ENCODE measurements around the gene MAGI1.

Gene MAGI1

GRCh38 chr3:65665915-65666314, 372.8 kb downstream of the MAGI1 start:
- no peak for DNase-seq (ENCODE audit: low spot score)

- no peak for DNase-seq (ENCODE audit: low spot score)
Observed at GRCh38 chr3:65664931-65665330, 373.8 kb downstream of the MAGI1 start.

DNA sequence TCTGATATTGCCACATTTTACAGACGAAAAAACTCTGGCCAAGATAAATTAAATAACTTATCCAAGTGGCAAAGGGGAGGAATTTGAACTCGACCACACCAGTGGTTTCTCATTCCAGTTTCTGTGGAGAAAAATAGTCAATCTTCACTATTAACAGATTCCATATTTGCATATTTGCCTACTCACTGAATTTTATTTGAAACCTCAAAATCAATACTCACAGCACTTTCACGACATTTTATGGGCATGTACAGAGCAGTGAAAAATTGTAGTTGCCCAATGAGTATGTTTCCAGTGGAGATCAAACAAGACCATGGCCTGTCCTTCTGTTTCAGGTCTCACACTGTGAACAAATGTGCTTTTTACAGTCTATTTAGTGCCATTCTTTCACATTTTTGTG, 374.3 kb downstream of the MAGI1 start:
- no peak for DNase-seq (ENCODE audit: low spot score)

DNA sequence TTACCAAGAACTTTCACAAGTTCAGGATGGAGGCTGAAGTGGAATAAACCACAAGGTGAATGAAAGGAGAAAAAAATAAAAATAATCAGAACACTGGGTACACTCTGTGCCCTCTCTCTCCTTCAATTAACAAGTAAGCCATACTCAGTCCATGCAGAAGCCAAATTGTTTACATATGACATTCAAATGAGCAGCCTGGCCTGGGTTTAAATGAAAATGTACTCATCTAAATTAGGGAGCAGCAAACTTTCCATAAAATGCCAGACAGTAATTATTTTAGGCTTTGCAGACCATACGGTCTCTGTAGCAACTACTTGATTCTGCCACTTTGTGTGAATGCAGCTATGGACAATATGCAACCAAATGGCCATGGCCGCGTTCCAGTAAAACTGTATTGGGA, 376.6 kb downstream of the MAGI1 start:
- DNase-seq (ENCODE audit: low spot score) = no peak

- DNase-seq (ENCODE audit: low spot score) = no peak
Observed at GRCh38 chr3:65660000-65660598, 378.6 kb downstream of the MAGI1 start.

DNA sequence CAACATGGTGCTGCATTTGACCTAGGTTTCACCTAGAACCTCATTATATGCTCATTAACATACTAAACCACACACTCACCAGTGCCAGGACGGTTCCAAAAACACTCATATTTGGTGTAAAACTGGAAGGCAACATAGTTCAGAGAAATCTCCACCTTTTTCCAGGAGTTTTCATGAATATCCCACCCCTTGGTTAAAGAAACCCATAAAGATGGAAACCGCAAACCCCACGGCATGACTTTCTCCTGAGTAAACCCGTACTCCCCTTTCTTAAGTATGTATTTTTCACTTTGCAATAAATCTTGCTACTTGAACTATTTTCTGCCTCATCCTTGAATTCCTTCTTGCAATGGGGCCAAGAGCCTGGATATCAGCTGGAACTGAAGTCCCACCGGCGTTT, 379.3 kb downstream of the MAGI1 start:
- no peak for DNase-seq (ENCODE audit: low spot score)

DNA sequence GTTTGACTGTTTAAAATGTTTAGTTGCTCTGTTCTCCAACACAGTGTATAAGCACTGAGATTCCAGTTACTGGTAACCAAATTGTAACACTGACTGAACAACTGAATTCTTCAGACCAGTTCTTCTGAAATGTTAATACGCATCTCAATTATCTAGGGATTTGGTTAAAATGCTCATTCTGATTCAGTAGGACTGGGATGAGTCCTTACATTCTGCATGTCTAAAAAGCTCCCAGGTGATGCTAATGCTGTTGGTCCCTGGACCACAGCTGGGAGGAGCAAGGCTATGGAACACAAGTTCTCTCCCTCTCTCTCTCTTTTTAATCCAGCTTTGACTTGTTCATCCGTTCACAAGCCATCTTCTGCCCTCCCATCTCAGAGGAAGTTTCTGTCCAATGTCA, 380.3 kb downstream of the MAGI1 start:
- DNase-seq (ENCODE audit: low spot score) = no peak

DNA sequence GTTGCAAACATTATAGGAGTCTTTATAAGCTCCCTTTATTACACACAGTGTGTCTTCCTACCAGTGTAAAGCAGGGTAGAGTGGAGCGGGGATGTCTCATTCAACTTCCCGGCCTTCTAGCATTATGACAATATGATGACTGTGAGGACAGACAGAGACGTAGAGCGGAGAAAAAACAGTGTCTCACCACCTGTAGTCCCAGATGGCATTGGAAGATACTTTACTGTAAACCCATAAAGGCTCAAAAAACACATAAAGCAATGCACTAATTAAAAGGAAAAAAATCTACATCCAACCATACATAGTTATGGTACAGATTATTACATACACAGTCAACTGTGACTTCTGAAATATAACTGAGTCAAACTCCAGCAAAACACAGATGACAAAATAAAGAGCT, 383.7 kb downstream of the MAGI1 start:
- DNase-seq (ENCODE audit: low spot score) = no peak

DNA sequence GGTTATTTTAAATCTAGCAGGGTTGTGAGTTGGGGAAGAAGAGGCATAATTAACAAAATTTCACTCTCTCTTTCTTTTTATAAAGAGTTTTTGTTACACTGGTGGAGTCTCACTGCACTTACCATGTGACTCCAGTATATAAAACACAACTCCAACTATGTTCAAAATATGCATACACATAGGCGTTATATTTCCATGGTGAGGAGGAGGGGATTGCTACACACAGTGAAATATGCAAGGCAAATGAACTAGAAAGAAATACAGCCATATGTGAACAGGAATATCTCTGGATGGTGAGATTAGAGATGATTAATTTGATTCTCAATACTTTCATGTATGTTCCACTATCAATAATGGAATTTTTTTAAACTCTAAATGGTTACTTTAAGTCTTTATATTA, 385.0 kb downstream of the MAGI1 start:
- DNase-seq (ENCODE audit: low spot score) = no peak

- no peak for DNase-seq (ENCODE audit: low spot score)
Observed at GRCh38 chr3:65650247-65650646, 388.5 kb downstream of the MAGI1 start.

DNA sequence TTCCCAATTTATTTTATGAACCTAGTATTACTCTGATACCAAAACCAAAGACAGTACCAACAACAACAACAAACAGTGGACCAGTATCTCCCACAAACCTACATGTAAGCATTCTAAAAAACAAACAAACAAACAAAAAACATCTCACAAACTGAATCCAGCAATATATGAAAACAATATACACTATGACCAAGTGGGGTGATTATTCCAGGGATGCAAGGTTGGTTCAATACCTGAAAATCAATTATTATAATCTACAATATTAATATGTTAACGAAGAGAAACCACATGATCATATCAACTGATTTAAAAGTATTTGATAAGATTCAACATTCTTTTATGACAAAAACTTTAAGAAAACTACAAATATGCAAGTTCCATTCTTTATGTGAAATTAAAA, 391.3 kb downstream of the MAGI1 start:
- no peak for DNase-seq (ENCODE audit: low spot score)

DNA sequence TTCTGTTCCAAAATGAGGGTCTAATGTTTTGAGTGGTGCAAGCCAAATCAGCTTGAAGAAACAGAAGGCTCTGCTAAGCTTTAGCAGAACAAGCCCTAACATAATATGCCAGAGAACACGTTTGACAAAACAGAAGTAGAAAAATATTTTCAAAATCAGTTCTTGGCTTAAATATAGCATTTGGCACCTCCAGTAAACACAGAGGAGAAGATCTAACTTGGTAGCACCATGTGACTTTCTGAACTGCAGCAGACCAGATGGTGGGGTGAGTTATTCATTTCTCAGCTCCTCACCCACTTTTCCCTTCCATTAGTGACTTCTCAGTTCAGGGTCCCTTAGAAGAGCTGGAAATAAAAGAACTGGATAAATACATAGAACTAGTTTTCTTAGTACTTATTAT, 395.8 kb downstream of the MAGI1 start:
- DNase-seq (ENCODE audit: low spot score) = no peak

GRCh38 chr3:65641777-65642176, 396.9 kb downstream of the MAGI1 start:
- DNase-seq (ENCODE audit: low spot score) = no peak

GRCh38 chr3:65641045-65641444, 397.7 kb downstream of the MAGI1 start:
- DNase-seq (ENCODE audit: low spot score) = no peak

DNA sequence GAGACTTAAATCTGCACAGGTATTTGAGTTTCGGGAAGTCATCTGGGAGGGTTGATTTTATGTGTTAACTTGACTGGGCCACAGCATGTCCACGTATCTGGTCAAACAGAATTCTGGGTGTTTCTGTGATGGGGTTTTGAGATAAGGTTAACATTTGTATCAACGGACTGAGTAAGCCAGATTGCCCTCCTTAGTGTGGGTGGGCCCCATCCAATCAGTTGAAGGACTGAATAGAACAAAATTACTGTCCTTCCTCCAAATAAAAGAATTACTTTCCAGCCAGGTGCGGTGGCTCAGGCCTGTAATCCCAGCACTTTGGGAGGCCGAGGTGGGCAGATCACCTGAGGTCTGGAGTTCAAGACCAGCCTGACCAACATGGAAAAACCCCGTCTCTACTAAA, 399.3 kb downstream of the MAGI1 start:
- no peak for DNase-seq (ENCODE audit: low spot score)

DNA sequence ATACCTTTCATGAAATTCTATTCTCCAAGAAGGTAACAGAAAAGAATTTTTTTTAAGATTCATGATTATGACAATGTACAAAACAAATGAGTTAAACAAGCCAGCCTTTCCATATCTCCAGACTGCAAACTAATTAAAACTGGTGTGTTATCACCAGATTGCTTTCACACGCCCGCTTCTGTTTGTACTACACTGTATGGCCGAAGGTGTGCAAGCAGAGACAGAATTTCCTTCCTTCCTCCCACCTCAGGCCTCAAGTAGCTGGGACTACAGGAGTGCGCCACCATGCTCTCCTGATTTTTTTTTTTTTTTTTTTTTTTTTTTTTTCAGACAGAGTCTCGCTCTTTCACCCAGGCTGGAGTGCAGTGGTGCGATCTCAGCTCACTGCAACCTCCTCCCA, 400.4 kb downstream of the MAGI1 start:
- DNase-seq (ENCODE audit: low spot score) = no peak

- no peak for DNase-seq (ENCODE audit: low spot score)
Observed at GRCh38 chr3:65636326-65636725, 402.4 kb downstream of the MAGI1 start.

DNA sequence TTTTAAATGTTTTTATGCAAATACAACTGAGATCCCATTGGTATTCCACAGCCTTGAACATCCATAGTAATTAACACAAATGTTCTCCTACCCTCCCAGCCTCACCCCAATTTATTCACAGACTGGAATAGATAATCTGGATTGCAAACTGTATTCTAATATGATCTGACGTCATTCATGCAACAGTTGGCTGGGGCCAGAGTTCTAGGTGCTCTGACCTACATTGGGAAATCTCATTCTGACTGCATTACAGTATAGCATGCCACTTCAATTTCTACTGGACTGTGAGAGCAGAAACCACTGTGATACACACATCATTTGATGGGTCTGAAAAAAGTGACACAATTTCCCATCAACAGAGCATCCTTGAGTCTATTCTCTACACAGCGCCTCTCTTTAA, 403.1 kb downstream of the MAGI1 start:
- DNase-seq (ENCODE audit: low spot score) = no peak

- no peak for DNase-seq (ENCODE audit: low spot score)
Observed at GRCh38 chr3:65633018-65633638, 405.6 kb downstream of the MAGI1 start.

DNA sequence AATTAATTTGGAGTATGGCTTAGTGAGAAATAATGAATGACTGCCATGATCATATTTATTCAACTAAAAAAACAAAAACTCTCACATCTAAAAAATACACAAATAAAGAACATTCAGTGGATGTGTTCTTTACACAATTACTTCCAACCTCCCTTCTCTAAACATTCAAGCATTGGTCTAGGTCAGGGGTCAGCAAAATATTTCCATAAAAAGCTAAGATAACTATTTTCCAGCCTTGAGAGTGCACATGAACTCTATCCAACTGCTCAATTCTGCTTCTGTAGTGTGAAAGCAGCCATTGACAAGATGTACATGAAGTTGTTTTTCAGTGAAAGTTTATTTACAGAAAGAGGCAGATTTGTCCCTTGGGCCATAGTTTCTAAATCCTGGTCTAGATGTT, 406.3 kb downstream of the MAGI1 start:
- DNase-seq (ENCODE audit: low spot score) = no peak

DNA sequence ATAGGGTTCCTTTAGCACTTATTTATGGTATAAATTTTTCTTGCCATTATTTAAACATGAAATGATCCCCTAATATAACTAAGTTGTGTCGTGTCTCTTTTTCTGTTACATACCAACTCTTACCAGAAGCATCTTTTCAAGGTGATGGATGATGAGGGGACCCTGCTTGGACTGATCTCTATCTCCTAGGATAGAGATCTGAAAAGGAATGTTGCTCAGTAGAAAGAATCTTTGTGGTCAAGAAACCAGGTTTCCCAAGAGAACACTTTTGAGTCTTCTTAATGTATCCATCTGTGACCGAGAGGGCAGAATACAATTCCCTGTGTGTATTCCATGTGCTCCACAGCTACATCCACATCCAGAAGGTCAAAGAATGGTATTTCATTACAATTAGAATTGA, 409.7 kb downstream of the MAGI1 start:
- no peak for DNase-seq (ENCODE audit: low spot score)

GRCh38 chr3:65627062-65627461, 411.7 kb downstream of the MAGI1 start:
- no peak for DNase-seq (ENCODE audit: low spot score)

DNA sequence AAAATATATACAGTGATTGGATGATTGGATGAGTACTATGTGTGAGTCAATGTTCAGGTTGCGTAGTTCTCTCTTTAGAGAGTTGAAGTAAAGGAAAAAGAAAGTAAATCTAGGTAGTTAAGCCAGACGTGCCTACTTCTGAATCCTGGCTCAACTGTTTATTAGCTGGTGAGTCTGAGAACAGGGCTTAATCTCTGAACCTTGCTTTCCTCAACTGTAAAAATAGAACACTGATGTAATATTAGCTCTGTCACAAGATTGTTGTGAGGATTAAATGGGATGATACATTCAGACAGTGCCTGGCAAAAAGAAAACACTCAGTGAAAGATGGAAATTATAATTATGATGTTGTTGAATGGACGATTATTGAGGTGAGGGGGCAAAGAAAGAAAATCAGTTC, 413.4 kb downstream of the MAGI1 start:
- no peak for DNase-seq (ENCODE audit: low spot score)

- DNase-seq (ENCODE audit: low spot score) = no peak
Observed at GRCh38 chr3:65623362-65623761, 415.4 kb downstream of the MAGI1 start.

Measured in kidney capillary endothelial cell (primary cell).